ENCODE measurements around the gene MMP28.

The MMP28 gene

DNA sequence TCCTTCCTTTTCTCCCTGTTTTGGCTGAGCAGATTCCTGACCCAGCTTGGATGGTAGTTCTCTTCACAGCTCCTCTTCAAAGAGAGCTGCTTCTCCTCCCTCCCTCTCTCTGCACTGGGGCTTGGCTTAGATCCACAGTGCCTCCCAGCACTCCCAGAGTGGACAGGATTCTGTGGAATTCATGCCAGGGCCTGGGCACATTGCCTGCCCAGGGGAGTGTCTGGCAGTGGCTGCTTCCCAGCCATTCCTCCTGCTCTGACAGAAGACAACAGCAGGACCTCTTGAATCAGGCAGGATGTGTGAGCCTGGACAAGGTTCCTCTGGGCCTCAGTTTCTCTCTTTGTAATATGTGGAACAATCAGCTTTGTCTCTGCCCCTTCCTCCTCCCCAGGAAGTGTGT is 4.5 kb upstream of the MMP28 start:
- no peak for DNase-seq (ENCODE audit: low spot score)

DNA sequence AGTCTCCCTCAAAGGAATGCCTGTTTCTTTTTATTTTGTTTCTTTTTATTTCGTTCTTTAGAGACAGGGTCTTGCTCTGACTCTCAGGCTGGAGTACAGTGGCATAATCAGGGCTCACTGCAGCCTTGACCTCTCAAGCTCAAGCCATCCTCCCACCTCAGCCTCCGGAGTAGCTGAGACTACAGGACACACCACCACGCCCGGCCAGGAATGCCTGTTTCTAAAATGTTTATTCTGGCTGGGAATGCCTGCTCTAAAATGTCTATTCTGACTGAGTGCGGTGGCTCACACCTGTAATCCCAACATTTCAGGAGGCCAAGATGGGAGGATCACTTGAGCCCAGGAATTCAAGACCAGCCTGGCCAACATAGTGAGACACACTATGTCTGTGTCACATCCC is 2.5 kb upstream of the MMP28 start:
- DNase-seq (ENCODE audit: low spot score) = no peak

DNA sequence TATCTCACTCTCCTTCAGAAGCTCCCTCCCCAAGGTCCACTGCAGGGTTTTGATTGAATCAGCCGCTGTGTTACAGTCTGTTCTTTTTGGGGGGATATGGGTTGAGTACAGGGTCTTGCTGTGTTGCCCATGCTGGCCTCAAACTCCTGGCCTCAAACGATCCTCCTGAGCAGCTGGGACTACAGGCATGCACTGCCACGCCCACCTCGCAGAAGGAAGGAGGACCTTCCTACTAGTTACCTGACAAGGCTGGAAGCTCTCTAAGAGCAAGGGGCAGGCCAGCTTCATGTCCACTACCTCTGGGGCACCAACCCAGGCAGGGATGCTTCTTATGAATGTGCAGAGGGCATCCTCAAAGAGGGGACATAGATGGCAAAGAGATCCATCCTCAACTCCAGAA is 1.9 kb upstream of the MMP28 start:
- no peak for DNase-seq (ENCODE audit: low spot score)

DNA sequence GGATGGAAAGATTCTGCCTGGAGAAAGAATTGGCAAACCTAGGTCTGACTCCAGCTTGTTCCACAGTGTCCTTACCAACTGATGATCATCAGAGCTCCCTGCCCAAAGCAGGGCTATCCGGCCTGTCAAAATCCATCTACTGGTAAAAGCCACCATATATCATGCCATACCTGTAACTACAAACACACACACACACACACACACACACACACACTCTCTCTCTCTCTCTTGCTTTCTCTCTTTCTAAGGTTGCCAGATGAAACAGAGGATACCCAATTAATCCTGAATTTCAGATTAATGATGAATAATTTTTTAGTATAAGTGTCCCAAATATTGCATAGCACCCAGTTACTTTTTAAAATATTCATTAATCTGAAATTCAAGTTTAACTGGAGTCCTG is 1.5 kb upstream of the MMP28 start:
- DNase-seq (ENCODE audit: low spot score) = no peak

DNA sequence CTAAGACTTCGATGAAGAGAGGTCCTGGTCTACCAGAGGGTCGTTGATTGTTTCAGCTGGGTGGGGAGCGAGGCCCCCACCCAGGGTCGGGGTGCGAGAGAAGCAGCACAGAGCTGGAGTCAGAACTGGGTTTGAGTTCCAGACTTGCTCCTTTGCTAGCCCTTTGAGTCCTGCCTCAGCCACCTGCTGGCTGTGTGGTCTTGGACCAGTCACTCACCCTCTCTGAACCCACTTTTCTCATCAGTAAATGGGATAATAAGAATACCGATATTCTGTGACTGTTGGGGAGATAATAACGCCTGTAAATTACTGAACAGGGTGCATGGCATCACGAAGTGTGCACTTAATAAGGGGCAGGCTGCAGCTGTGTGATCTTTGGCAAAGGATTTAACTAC is 427 bp upstream of the MMP28 start:
- DNase-seq (ENCODE audit: low spot score) = no peak

DNA sequence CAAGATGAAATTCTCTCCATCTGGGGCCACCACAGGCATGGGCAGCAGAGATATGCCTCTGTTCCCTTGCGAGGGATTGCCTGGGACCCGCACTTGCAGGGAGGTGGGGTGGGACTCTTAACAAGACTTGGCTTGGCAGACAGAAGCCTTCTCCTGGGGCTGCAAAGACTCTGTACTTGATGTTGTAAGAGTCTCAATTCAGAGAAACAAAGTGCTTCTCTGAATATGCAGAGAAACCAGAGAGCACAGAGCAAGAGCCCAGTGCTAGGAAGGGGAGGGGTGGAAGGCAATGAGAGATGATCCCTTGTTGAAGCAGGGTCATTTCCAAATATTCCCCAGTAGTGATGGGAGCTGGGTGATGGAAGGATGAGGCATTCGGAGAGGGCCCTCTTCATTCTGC is 2.2 kb downstream of the MMP28 start:
- DNase-seq (ENCODE audit: low spot score) = no peak

DNA sequence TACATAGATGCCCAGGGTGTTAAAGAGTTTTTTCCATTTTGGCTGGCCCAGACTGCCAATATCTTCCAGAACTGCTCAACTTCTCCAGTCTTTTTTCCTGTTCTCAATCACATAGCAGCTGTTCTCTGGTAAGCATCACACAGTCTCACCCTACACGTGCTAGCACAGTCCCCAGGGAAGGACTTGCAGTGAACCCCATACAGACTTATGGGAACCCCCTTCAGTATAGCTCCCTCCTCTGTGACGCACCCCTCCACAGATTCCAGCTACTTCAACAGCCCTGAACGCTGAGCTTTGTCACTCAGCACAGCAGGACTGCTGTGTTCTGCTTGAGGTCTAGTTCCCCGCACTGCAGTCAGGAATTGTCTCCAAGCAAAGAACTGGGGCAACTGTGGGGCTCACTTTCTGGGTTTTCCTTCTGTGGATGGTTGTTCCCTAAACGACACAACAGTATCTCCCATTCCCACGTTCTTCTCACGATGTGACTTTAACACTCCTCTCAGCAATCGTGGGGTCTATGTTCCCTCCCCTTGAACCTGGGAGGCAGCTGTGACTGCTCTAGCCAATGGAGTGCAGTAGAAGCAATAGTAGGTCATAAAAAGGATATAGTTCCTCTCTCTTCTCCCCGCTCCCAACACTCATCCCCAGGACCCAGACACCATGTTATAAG is 3.6 kb downstream of the MMP28 start:
- DNase-seq (ENCODE audit: low spot score) = no peak

DNA sequence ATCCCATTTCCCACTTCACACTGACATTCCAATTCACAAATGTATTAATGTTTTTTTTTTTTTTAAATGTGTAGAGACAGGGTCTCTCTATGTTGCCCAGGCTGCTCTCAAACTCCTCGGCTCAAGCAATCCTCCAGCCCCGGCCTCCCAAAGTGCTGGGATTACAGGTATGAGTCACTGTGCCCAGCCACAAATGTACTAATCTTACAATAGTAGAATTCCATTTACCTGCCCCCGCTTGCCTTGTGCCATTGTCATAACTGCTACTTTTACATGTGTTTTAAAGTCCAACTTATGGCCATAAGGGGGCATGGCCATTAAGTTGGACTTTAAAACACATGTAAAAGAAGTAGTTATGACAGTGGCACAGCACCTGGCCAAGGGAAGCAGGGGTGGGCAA is 4.6 kb downstream of the MMP28 start:
- peak; percentile 1 for DNase-seq (ENCODE audit: low spot score)

DNA sequence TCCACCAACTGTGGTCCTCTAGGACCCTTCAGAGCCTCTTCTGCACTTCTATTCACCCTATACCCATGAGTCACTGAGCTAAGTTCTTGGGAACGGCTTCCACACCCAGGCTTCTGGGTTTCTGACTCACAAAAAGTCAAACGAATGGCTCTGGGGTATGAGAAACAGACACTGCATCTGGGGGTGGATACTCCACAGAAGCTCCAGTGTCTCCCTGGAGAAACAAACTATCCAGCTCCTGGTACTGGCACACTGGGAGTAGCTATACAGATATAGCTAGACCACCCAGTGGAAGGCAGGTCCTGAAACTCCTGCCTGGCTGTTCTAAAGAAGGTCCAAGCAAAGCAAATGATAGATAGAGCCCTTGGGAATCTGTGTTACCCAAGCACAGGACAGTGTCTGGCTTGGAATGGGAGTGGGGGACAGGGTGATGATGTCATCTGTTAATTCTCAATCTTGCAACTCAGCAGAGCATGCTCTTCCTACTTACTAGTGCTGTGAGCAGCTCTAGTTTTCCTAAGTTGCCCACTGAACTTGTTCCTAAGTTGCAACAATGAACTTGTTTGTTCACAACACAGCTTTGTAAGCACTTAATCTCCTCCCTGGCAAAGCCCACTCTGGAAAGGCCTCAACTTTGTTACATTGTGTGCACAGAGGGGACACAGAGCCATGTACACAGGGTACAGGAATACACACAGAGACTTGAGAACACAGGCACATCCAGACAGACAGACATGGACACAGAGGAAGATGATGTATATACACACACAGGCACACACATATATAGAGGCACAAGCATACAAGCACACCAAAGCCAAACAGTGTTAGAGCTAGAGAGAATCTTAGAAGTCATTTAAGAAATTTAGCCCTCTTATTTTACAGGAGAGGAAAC is 6.7 kb downstream of the MMP28 start:
- DNase-seq (ENCODE audit: low spot score) = no peak

DNA sequence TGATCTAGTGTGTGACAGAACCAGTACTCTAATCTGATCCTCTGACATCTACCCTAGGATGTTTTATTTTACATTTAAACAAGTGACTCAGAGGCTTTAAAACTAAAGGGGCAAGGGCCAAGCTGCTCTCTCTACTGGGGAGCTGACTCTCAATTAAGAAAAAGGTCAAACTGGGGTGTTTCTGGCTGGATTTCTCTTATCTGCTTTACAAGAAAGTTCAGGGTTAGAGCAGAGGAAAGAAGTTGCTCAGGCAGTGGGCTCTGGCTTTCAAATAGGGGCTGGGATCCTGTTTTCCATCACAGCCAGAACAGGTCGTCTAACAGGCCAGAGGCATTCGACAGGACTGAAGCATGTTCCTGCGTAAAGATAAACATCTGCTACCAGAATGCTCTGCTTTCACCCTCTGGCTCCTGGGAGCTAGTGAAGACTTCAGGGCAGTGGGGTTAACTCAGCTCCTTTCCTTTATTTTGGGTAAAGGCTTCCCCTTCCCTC is 8.5 kb downstream of the MMP28 start:
- no peak for DNase-seq (ENCODE audit: low spot score)

DNA sequence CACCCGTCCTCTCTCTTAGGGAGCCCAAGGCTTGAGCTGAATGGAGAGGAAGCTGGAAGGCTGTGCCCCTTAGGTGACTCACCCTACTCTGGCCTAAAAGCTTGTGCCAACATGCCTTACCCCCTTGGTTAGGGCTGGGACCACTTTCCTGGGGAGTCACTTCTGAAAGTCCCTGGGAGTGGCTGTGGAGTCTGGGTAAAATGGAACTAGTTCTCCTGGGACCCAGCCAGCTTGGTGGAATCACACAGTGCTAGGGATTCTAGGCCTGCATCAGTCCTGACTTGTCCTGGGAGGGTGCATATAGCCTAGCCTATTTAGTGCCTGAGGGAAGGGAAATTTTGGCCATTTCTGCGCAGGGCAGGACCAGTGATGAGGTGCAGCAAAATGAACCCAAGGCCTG is 10.5 kb downstream of the MMP28 start:
- DNase-seq (ENCODE audit: low spot score) = no peak

DNA sequence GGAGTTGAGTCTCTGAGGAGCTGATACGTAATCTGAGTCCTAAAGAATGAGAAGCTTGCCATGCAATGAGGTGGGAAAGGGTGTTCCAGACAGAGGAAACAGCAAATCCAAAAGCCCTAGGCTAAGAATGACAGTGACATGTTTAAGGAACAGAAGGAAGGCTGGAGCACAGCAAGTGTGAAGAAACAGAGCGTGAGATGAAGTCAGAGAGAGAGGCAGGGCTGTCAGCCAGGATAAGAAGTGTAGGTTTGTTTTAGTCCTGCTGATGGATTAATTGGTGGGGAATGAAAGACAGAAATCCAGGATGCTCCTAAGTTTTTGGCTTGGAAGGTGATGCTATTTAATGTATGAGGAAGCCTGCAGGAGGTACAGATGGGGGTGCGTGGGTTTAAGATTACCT is 14.5 kb downstream of the MMP28 start:
- no peak for DNase-seq (ENCODE audit: low spot score)

DNA sequence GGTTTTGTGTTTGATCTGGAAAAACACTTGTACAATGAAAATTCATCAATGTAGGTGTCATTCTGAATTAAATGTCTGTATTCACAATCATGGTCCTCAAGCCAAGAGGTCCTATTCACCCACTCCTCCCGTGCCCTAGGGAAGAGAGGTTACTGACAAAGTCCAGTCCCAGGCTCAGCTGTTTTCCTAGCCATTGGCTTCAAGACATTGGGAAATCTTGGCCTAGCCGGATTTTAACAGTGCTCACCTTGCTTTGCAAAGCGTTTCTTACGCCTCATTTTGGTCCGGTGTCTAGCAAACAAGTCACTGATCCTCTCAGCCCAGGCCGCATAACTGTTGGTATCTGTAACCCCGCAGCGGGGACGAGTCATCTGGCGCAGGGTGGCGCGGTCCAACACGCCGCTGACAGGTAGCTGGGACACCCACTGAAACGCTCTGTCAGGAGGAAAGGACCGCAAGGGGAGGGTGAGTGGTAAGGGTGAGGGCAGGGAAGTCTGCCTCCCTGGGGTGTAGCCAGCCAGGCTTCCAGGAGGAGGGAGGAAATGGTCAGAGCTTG is 16.7 kb downstream of the MMP28 start:
- DNase-seq (ENCODE audit: low spot score) = no peak

DNA sequence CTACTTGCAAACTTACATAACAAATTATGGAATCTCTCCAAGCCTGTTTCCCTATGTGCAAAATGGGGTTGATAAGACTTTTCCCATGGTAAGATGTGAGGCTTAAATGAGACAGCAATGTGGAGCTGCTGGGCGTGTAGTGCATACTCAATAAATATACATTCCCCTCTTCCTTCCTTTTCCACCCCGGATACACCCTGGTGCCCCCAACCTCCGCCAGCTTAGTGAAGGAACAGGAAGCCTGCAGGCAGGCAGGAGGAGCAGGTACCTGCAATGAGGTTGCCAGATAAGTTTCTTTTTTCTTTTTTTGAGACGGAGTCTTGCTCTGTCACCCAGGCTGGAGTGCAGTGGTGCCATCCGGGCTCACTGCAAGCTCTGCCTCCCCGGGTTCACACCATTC is 19.9 kb downstream of the MMP28 start:
- DNase-seq (ENCODE audit: low spot score) = no peak

DNA sequence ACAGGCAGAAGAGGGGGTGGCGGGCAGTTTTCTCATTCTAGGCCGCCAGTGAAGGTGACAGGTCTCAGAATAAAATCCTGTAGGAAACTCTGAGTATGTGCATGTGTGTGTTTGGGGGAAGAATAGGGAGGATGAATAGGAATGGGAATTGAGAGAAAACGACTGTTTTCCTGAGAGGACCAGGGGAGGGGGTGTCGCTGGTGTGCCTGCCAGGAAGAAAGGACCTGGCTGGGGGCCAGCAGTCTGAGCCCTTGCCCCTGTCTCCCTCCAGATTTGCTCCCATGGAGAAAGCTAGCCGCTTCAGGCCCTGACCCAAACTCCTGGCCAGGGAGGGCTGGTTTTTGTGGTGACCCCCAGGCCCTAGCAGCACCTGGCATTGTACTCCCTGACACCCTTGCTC is 20.4 kb downstream of the MMP28 start:
- no peak for DNase-seq (ENCODE audit: low spot score)

DNA sequence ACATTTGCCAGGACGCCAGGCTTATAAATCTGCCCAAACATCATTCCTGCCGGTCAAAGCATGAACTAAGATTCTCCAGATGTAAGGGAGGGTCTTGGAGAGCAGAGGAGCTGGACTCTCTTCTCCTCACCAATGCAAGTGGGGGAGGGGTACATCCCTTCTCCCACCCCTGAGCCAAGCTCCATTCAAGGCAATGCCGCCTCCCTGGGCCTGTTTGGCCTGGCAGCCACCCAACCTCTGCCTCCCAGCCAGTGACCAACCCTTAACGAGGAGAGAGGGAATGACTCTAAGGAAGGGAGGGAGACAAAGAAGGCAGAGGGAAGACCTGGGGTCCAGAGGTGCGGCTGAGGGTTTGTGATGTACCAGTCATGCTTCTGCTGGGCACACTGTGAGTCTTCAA is 20.9 kb downstream of the MMP28 start:
- no peak for DNase-seq (ENCODE audit: low spot score)

DNA sequence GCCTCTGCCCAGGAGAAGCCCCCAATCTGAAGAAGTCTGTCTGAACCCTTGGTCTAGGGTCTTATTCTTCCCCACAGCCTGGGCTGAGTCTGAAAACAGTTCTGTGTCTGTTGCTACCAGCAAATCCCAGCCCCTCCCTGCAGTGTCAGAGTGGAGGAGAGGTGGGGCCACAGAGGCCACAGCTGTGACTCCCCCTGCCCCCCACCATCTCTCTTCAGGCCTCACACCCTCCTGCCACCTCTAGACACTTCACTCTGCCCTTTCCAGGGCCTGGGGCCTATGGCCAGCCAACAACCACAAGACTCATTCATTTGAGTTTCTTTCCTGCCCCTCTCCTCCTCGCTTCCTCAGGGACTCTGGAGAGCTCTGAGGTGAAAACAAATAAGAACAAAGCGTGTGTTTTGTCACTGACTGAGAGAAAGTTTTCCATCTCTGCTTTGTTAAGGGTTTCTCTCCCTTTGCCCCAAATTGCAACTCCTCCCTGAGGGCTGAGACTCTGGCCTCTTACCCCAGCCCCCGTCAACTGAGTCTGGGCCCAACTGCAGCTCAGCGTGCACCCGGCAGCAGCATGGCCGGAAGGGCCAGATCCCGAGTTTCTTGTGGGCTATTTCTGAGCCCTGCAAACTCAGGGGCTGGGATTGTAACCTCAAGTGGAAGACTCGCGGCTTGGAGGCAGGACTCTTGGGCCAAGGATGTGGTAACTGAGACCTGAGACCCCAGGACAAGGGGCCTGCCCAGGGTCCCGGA is 21.6 kb downstream of the MMP28 start:
- DNase-seq (ENCODE audit: low spot score) = no peak

DNA sequence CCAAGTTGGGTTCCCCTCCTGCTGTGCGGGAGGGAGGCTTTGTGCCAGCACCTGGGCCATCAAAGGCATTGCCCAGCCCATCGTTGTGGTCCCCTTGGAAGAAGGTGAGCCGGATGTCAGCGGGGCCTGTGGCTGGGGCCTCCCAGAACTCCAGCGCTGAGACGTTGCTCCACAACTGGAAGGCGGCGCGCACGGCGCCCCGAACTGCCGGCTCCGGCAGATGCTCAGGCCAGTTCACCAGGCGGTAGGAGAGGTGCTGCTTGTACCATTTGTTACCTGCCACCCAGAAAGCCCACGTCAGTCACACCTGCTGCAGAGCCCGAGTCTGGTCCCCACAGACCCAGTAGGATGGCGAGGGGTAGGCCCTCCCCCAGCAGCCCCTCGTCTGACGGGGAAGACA is 22.3 kb downstream of the MMP28 start:
- no peak for DNase-seq (ENCODE audit: low spot score)

DNA sequence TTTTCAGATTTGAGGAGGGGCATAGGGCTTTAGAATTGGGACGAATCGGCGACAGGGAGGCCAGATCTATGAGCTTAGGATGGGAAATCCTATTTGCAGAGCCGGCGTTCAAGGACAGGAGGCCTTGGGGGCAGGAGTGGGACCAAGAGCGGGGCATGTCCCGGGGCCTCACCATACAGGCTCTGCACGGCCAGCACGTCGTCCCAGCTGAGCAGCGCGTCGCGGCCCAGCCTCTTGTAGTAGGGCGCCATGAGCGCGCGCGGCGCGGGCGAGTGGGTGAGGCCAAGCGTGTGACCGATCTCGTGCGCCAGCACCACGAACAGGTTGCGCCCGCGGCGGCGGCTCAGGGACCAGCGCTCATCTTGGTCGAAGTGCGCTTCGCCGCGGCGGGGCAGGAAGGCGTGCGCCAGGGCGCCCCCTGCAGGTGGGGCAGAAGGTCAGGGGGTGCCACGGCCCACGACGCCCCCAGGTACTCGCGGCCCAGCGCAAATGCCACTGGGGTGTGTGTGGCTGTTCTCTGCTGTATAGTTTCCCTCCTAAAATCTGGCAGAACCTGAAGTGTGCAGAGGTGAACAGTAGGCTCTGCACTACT is 25.4 kb downstream of the MMP28 start:
- no peak for DNase-seq (ENCODE audit: low spot score)

DNA sequence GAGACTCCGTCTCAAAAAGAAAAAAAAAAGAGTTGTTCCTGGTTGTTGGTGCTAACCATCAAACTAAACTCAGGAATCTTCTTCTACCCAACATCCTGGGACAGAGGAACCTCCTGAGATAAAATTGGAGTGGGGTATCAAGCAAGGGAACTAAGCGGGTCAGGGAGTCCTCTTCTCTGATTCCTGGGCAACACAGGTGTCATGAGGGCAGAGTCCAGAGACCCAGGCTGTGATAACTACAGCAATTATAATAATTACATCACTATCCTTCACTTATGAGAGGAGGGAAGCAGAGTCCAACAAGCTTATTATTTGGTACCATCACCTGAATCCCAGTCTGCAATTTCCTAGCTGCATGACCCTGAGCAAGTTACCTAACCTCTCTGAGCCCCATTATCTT is 26.6 kb downstream of the MMP28 start:
- DNase-seq (ENCODE audit: low spot score) = no peak

DNA sequence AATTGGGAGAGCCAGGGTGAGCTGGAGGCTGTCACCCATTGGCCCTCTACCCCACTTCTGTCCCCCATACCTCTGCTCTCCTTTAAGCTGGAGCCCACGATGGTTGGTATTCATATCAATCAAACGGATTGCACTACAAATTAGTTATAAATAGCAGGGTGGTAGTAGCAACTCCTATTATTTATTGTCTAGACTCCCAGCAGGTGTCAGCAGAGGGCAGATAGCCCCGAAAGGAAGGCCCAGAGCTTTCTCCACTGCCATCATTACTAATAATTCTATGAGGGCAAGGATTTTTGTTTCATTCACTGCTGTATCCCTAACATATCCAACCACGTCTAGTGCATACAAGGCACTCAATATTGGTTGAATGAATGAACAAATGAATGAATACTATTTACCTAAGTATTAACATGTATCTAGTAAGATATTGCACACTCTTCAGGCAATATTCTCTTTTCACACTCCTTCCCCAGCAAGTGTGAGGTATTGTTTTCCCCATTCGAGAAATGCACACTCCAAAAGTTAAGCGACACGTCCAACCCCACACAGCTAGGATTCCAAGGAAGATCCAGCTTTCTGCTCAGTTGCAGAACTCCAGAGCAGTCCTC is 28.4 kb downstream of the MMP28 start:
- DNase-seq (ENCODE audit: low spot score) = no peak

DNA sequence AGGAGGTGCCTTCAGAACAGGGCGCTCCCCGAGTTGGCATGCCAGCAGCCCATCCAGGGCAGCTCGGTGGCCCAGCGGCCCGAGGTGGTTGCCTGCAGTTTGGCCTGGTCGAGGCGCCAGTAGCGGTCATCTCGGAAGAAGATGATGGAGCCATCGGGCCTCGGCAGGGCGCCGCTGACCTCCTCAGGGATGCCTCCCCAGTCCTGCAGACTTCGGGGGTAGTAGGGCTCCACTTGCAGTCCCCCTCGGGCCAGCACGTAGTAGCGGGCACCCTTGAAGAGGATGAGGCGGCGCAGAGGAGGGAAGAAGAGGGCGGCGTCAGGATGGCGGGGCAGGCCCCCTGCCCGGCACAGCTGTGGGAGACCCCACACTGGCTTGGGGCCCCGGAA is 29.0 kb downstream of the MMP28 start:
- no peak for DNase-seq (ENCODE audit: low spot score)
